Measurements from ENCODE around the gene UBXN4. TPM values are rescaled to one million over a fixed set of nuclear protein-coding genes. Genes with fewer than 3 reads are reported as not detected.

Gene UBXN4
- total RNA-seq, 2 experiments from 2014 or later = 97.0 to 104 TPM

GRCh38 chr2:135732561-135732960 is 9.1 kb upstream of the UBXN4 start:
- no peak for ATAC-seq
- POLR2A ChIA-PET = no interaction called here
- intact Hi-C loops (cut with DNase I, micrococcal nuclease) = no loop called here

DNA sequence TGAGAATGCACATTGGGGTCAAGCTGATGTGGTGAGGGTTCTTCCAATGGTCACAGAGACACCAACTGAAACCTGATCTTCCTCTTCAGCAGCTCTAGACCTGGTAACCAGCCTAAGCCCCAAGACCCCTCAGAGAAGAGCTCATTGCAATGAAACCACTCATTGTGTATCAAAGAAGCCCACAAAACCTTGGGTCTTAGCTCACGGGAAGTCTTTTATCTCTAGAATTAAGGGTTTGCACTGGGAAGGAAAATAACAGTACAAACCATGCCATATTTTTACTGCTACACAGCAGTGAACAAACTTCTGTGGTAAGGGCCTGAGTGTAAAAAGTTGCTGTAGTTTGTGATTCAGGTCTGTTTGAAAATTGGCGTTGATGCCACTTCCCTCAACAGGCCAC is 8.6 kb upstream of the UBXN4 start:
- H3K4me1 Mint-ChIP-seq = no peaks in the 10 kb centered on the region
- DNase-seq (no peak), ATAC-seq (no peak)
- H3K27ac Mint-ChIP-seq = no peak overlapping the region
- CTCF ChIA-PET = interaction anchor here (0.6 to 0.7 kb wide), 2 partner anchors 260 to 336 kb away, joined by 3 to 4 read pairs; no protein-coding TSS in a partner anchor
- intact Hi-C loops (cut with DNase I, micrococcal nuclease) = no loop called here
- H3K9me3 Mint-ChIP-seq (ENCODE audit: low read depth) = no peaks in the 10 kb centered on the region
- POLR2A ChIA-PET = no interaction called here
- no peak overlapping the region for H3K4me3 Mint-ChIP-seq
- H3K27me3 Mint-ChIP-seq = no peaks in the 10 kb centered on the region
- no peaks in the 10 kb centered on the region for H3K36me3 Mint-ChIP-seq (ENCODE audit: low read depth)

More at GRCh38 chr2:135732561-135732960, 9.1 kb upstream of the UBXN4 start:
- no peaks in the 10 kb centered on the region for H3K36me3 Mint-ChIP-seq (ENCODE audit: low read depth)
- H3K4me3 Mint-ChIP-seq = no peak overlapping the region
- H3K27ac Mint-ChIP-seq = no peak overlapping the region
- H3K4me1 Mint-ChIP-seq = no peaks in the 10 kb centered on the region
- H3K9me3 Mint-ChIP-seq (ENCODE audit: low read depth) = no peaks in the 10 kb centered on the region
- CTCF ChIA-PET = interaction anchor here (0.7 kb wide), 1 partner anchor 259 kb away, joined by 4 read pairs; no protein-coding TSS in a partner anchor
- no peak for DNase-seq
- no peaks in the 10 kb centered on the region for H3K27me3 Mint-ChIP-seq

GRCh38 chr2:135736546-135736945 is 5.1 kb upstream of the UBXN4 start:
- Mint-ChIP-seq H3K27me3 (no peaks in the 10 kb centered on the region), H3K36me3 (ENCODE audit: low read depth) (no peaks in the 10 kb centered on the region), H3K4me1 (peaks cover 3% of the 10 kb centered on the region), H3K9me3 (ENCODE audit: low read depth) (peaks cover 2% of the 10 kb centered on the region), H3K27ac (no peak overlapping the region), H3K4me3 (no peak overlapping the region)
- intact Hi-C loops (cut with DNase I, micrococcal nuclease) = no loop called here
- ChIA-PET CTCF (no interaction called here), POLR2A (no interaction called here)
- ATAC-seq (no peak), DNase-seq (no peak)

GRCh38 chr2:135740206-135740605 is 1.4 kb upstream of the UBXN4 start:
- Mint-ChIP-seq H3K4me1 (peaks cover 22% of the 10 kb centered on the region), H3K27ac (no peak overlapping the region), H3K36me3 (ENCODE audit: low read depth) (peaks cover 9% of the 10 kb centered on the region), H3K27me3 (no peaks in the 10 kb centered on the region), H3K4me3 (no peak overlapping the region), H3K9me3 (ENCODE audit: low read depth) (peaks cover 2% of the 10 kb centered on the region)
- ATAC-seq (no peak), DNase-seq (no peak)
- intact Hi-C loops (cut with DNase I, micrococcal nuclease) = loop anchor here (5.0 kb wide), 2 partner anchors 392 to 642 kb away; no protein-coding TSS in a partner anchor
- CTCF ChIA-PET = interaction anchor here (0.7 to 1.6 kb wide), 2 partner anchors 58 to 80 kb away, joined by 3 read pairs; no protein-coding TSS in a partner anchor
- POLR2A ChIA-PET = interaction anchor here (1.4 kb wide), 1 partner anchor 136 kb away, joined by 7 read pairs; the partner anchor contains the start of gene MCM6

- ATAC-seq = no peak
- peaks cover 29% of the 10 kb centered on the region for H3K4me1 Mint-ChIP-seq
- H3K9me3 Mint-ChIP-seq (ENCODE audit: low read depth) = peaks cover 2% of the 10 kb centered on the region
- H3K4me3 Mint-ChIP-seq = peak overlapping the region; percentile 97
- no peak for DNase-seq
- H3K27ac Mint-ChIP-seq = no peak overlapping the region
- peaks cover 11% of the 10 kb centered on the region for H3K36me3 Mint-ChIP-seq (ENCODE audit: low read depth)
- ChIA-PET POLR2A (interaction anchor here (0.6 to 1.4 kb wide), 3 partner anchors 18 to 240 kb away, joined by 3 to 7 read pairs (median 5); partner anchors contain the start of gene MCM6), CTCF (interaction anchor here (0.9 to 1.6 kb wide), 4 partner anchors 57 to 823 kb away, joined by 3 read pairs; partner anchors contain the start of gene CCNT2)
- intact Hi-C loops (cut with DNase I, micrococcal nuclease) = loop anchor here (1.0 to 5.0 kb wide), 9 partner anchors 134 to 823 kb away; partner anchors contain the start of genes CCNT2 (in 1 of the 2), DARS1 (in 1 of the 2), MCM6 (in 1 of the 2) and R3HDM1 (in 1 of the 2)
- no peaks in the 10 kb centered on the region for H3K27me3 Mint-ChIP-seq
Observed at GRCh38 chr2:135741043-135741394, 636 bp upstream of the UBXN4 start.

DNA sequence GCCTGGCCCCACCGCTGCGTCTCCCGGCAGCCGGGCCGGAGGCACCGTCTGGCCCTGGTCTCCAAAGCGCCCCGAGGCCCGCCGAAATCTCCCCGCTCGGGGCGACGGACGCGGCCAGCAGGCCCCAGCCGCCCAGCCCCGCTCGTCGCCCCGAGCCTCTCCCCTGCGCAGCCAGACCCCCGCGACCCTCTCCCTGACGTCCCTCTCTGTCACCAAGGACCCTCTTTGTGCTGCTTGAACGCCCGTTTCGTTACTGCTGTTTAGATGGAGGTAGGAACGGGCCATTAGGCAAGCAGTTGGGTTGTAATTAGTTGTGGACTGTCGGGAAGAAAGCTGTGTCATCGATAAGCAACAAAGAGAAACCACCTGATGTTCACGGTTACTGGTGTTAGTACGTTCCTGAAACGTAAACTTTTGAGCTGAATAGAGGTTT is 686 bp downstream of the UBXN4 start:
- peak overlapping the region; percentile 99 for H3K27ac Mint-ChIP-seq
- intact Hi-C loops (cut with DNase I, micrococcal nuclease) = loop anchor here (1.0 to 5.0 kb wide), 6 partner anchors 78 to 824 kb away; partner anchors contain the start of genes CCNT2 (in 1 of the 2) and RAB3GAP1 (in 1 of the 2)
- DNase-seq (no peak), ATAC-seq (peak; percentile 15)
- H3K36me3 Mint-ChIP-seq (ENCODE audit: low read depth) = peaks cover 20% of the 10 kb centered on the region
- H3K4me3 Mint-ChIP-seq = peak overlapping the region; percentile 97
- ChIA-PET CTCF (interaction anchor here (0.7 to 1.8 kb wide), 5 partner anchors 43 to 78 kb away, joined by 3 to 6 read pairs (median 5); no protein-coding TSS in a partner anchor), POLR2A (no interaction called here)
- H3K27me3 Mint-ChIP-seq = no peaks in the 10 kb centered on the region
- peaks cover 2% of the 10 kb centered on the region for H3K9me3 Mint-ChIP-seq (ENCODE audit: low read depth)
- H3K4me1 Mint-ChIP-seq = peaks cover 37% of the 10 kb centered on the region

DNA sequence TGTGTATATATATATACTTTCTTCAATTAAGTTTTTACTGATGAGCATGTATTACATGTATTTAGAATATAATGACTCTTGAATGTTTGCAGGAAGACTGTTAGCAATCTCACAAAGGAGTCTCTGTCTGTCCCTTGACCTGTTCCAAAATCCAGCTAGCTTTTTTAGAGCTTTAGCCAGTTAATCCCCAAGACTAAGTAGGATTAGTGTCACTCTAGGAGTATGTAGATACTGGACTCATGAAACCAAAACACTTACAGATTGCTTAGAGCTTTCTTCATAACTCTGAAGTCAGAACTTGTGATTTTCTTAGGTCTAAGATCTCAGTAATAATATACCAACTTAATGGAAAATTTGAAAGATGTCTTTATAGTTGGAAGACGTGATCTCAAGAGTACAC is 2.2 kb downstream of the UBXN4 start:
- POLR2A ChIA-PET = interaction anchor here (0.6 kb wide), 1 partner anchor 213 kb away, joined by 3 read pairs; the partner anchor contains the start of gene R3HDM1

DNA sequence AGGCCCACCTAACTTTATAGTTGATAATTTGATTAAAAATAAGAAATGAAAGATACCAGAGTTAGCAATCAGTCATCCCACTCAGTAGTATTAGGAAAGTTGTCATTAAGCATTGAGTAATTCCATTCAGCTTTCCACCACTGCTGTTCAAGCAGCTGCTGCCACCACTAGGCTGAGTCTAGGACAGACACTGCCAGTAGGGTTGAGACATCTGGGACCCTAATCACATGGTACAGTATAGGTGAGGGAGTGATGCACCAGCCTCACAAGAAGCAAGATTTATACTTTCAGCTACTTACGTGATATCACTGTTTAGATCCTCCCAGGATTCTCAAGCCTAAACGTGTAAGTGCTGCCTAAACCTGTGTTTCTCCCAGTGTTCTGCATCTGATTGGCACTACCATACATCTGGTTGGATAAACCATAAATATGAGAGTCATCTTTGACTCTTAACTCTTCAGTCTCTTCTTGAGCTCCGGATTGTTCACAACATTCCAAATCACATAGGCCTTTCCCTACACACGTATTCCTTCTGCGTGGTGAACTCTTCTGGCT is 3.2 kb downstream of the UBXN4 start:
- peaks cover 28% of the 10 kb centered on the region for H3K36me3 Mint-ChIP-seq (ENCODE audit: low read depth)
- ATAC-seq (peak; percentile 18), DNase-seq (peak; percentile 58)
- no peak overlapping the region for H3K27ac Mint-ChIP-seq
- peaks cover 2% of the 10 kb centered on the region for H3K9me3 Mint-ChIP-seq (ENCODE audit: low read depth)
- peak overlapping the region; percentile 97 for H3K4me3 Mint-ChIP-seq
- intact Hi-C loops (cut with DNase I, micrococcal nuclease) = loop anchor here (5.0 kb wide), 2 partner anchors 387 to 637 kb away; no protein-coding TSS in a partner anchor
- ChIA-PET POLR2A (interaction anchor here (0.6 kb wide), 2 partner anchors 11 to 82 kb away, joined by 3 to 5 read pairs; no protein-coding TSS in a partner anchor), CTCF (interaction anchor here (0.6 to 2.1 kb wide), 9 partner anchors 10 to 169 kb away, joined by 3 to 5 read pairs (median 3); no protein-coding TSS in a partner anchor)
- H3K27me3 Mint-ChIP-seq = no peaks in the 10 kb centered on the region
- peaks cover 39% of the 10 kb centered on the region for H3K4me1 Mint-ChIP-seq

More for the DNA sequence above, 2.2 kb downstream of the UBXN4 start:
- peaks cover 26% of the 10 kb centered on the region for H3K36me3 Mint-ChIP-seq (ENCODE audit: low read depth)
- CTCF ChIA-PET = interaction anchor here (1.0 to 1.8 kb wide), 7 partner anchors 34 to 739 kb away, joined by 3 to 6 read pairs (median 4); no protein-coding TSS in a partner anchor
- intact Hi-C loops (cut with DNase I, micrococcal nuclease) = loop anchor here (2.0 to 5.0 kb wide), 5 partner anchors 77 to 825 kb away; partner anchors contain the start of gene CCNT2 (in 1 of the 2)
- H3K27me3 Mint-ChIP-seq = no peaks in the 10 kb centered on the region
- DNase-seq (no peak), ATAC-seq (no peak)
- peaks cover 2% of the 10 kb centered on the region for H3K9me3 Mint-ChIP-seq (ENCODE audit: low read depth)
- H3K4me3 Mint-ChIP-seq = peak overlapping the region; percentile 97
- H3K4me1 Mint-ChIP-seq = peaks cover 37% of the 10 kb centered on the region
- peak overlapping the region; percentile 75 for H3K27ac Mint-ChIP-seq

- no peaks in the 10 kb centered on the region for H3K27me3 Mint-ChIP-seq
- CTCF ChIA-PET = interaction anchor here (0.7 to 2.1 kb wide), 8 partner anchors 9 to 128 kb away, joined by 3 to 4 read pairs (median 3); no protein-coding TSS in a partner anchor
- peaks cover 2% of the 10 kb centered on the region for H3K9me3 Mint-ChIP-seq (ENCODE audit: low read depth)
- ATAC-seq (no peak), DNase-seq (no peak)
- POLR2A ChIA-PET = no interaction called here
- no peak overlapping the region for H3K27ac Mint-ChIP-seq
- peaks cover 29% of the 10 kb centered on the region for H3K36me3 Mint-ChIP-seq (ENCODE audit: low read depth)
- intact Hi-C loops (cut with DNase I, micrococcal nuclease) = no loop called here
- H3K4me3 Mint-ChIP-seq = no peak overlapping the region
- H3K4me1 Mint-ChIP-seq = peaks cover 40% of the 10 kb centered on the region
Observed at GRCh38 chr2:135745545-135745944, 3.9 kb downstream of the UBXN4 start.

DNA sequence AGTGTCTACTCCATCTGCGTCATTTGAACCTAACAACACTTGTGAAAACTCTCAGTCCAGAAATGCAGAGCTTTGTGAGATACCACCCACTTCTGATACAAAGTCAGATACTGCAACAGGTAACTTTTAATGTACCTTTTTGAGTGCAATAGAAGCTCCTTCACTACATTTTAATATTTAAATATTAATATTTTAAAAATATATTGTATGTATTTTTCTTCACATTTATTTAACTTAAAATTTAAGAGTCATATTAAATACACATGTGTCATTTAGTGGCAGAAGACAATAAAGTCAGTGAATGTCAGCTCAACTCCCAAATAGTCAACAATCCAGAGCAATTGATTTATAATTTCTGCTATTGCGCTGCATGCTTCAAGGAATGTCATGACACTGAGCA is 13.9 kb downstream of the UBXN4 start:
- CTCF ChIA-PET = interaction anchor here (1.1 to 1.9 kb wide), 3 partner anchors 42 to 752 kb away, joined by 3 to 10 read pairs (median 4); no protein-coding TSS in a partner anchor
- ATAC-seq = no peak
- POLR2A ChIA-PET = no interaction called here

DNA sequence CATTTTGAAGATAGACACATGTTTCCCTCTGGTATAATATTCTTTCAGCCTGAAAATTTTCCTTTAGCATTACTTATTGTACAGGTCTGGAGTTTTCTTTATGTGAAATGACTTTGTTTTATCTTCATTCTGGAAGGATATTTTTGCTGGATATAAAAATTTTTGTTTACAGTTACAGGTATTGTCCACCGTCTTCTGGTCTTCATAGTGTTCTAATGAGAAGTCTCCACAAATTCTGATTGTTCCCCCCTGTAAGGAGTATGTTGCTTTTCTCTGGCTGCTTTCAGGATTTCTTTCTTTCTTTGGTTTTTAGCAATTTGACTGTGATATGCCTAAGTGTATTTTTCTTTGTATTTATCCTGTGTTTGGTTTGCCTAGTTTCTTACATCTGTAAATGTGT is 15.0 kb downstream of the UBXN4 start:
- Mint-ChIP-seq H3K27me3 (no peaks in the 10 kb centered on the region), H3K36me3 (ENCODE audit: low read depth) (peaks cover 70% of the 10 kb centered on the region), H3K4me3 (no peak overlapping the region), H3K4me1 (peaks cover 6% of the 10 kb centered on the region), H3K9me3 (ENCODE audit: low read depth) (peaks cover 7% of the 10 kb centered on the region), H3K27ac (no peak overlapping the region)
- intact Hi-C loops (cut with DNase I, micrococcal nuclease) = no loop called here
- ChIA-PET CTCF (interaction anchor here (1.1 to 1.2 kb wide), 2 partner anchors 8 to 697 kb away, joined by 3 read pairs; no protein-coding TSS in a partner anchor), POLR2A (interaction anchor here (0.6 kb wide), 1 partner anchor 12 kb away, joined by 3 read pairs; no protein-coding TSS in a partner anchor)
- DNase-seq (no peak), ATAC-seq (no peak)

More for the DNA sequence above, 13.9 kb downstream of the UBXN4 start:
- Mint-ChIP-seq H3K4me3 (no peak overlapping the region), H3K27ac (no peak overlapping the region), H3K27me3 (no peaks in the 10 kb centered on the region), H3K36me3 (ENCODE audit: low read depth) (peaks cover 65% of the 10 kb centered on the region), H3K9me3 (ENCODE audit: low read depth) (peaks cover 7% of the 10 kb centered on the region), H3K4me1 (peaks cover 6% of the 10 kb centered on the region)
- intact Hi-C loops (cut with DNase I, micrococcal nuclease) = no loop called here
- no peak for DNase-seq
